ENCODE data around the gene OSR1. TPM values are rescaled to one million over a fixed set of nuclear protein-coding genes. Genes with fewer than 3 reads are reported as not detected.
A peak's percentile ranks its signal among the peaks of the same experiment; 100 is the strongest.
"Not testable (repeated sequence)": the region's sequence is repeated elsewhere in the genome, so short reads cannot be mapped to it uniquely, and the experiment has no call there.

Gene OSR1
- 0.04 TPM for polyA plus RNA-seq (2013, experiment 1 of 2)
- 0.08 TPM for polyA plus RNA-seq (2013, experiment 2 of 2)

DNA sequence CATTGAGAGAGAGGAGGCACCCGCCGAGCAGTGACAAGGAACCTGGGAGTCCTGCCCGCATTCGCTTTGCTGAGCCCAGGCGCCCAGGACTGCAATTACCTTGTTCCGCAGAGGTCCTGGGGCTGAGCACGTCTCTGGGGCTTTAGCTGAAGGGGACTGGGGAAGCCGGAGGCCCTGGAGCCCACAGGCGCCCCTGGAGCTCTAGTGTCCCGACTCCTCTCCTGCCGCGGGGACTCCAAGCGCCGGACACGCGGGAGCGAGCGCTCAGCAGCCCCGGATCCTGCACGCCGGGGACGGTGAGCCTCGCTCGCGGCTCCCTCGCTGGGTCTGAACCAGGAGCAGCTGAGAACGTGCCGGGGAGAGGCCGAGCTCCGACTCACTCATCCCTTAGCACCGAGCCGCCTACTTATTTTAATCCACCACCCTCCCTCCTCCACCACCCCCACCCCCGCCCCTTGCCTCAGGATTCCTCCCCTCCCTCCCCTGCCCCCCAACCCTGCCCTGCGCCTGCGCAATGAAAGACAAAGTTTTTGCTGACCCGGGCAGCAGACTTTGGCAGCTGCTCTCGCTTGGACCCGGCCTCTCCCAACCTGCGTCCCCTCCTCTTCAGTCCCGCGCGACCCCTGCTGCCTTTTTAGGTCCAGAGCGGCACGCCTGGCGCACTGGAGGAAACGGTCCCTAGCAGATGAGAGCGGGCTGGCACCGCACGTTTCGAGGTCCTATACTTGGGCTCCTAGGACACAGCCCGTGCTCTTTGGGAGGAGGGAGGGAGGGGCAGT is at the start of gene OSR1:
OSR1 (minus strand) TSS at position 382 of the 779 bp plus-strand sequence. CDS start 4,818 bp downstream, outside the sequence.
- Histone ChIP-seq H2BK15ac (replicated peaks; ENCODE audit: low read depth) (no peak within 1 kb of the TSS), H2BK5ac (ENCODE audit: low read length) (no peak within 1 kb of the TSS), H3K18ac (ENCODE audit: low read length) (no peak within 1 kb of the TSS), H4K8ac (ENCODE audit: low read depth, low read length) (no peak within 1 kb of the TSS), H3K36me3 (ENCODE audit: control insufficient read depth, insufficient read depth, low read length) (no peaks in the 10 kb centered on the region), H3K4me1 (ENCODE audit: control insufficient read depth, low read depth, low read length) (peaks cover 7% of the 10 kb centered on the region), H3K79me2 (ENCODE audit: control insufficient read depth, insufficient read depth, low read length) (no peaks in the 10 kb centered on the region), H3K4me2 (ENCODE audit: low read length) (peak within 1 kb of the TSS; percentile 67), H3K56ac (ENCODE audit: low read length) (peak within 1 kb of the TSS; percentile 51), H2AK5ac (ENCODE audit: low read length) (no peak within 1 kb of the TSS), H3K4ac (ENCODE audit: low read depth, low read length) (no peak within 1 kb of the TSS), H3K79me1 (ENCODE audit: low read length) (no peaks in the 10 kb centered on the region), H4K5ac (ENCODE audit: low read length) (no peak within 1 kb of the TSS), H3K27ac (ENCODE audit: low read depth, low read length) (no peak within 1 kb of the TSS), H3K27me3 (ENCODE audit: insufficient read depth, low read length, poor library complexity) (peaks cover 90% of the 10 kb centered on the region), H3K23ac (ENCODE audit: low read length) (peak within 1 kb of the TSS; percentile 85), H2BK120ac (ENCODE audit: low read depth, low read length) (no peak within 1 kb of the TSS), H3K4me3 (ENCODE audit: low read length) (no peak within 1 kb of the TSS), H3K9ac (ENCODE audit: low read length) (peak within 1 kb of the TSS; percentile 41)
- WGBS (ENCODE audit: extremely low coverage, insufficient coverage, low lambda C conversion rate): no CpG with 5 or more reads among the region's 51 CpGs
- peak; percentile 78 for DNase-seq

DNA sequence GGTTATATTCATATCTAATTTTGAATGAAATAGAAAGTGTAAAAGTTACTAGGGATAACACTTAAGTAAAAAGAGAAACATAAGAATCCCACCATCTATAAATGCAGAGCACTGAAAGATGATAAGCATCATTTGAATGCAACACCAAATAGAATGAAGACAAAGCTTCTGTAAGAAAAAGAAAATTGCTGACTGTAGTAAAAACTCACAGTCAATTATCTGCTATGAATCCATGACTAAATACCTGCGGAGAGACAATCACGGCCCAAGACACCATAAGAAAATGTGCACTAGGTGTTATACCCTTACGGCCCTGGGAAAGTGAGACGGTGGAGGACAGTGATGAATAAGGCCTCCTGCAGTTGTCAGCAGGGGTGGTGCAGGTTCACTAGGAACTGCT is 45.4 kb upstream of the OSR1 start:
- H3K9ac ChIP-seq (ENCODE audit: low read length): no peak overlapping the region
- no peak overlapping the region for H3K56ac ChIP-seq (ENCODE audit: low read length)
- DNase-seq: no peak
- H2BK120ac ChIP-seq (ENCODE audit: low read depth, low read length): peak overlapping the region; percentile 21
- WGBS (ENCODE audit: extremely low coverage, insufficient coverage, low lambda C conversion rate): no CpG with 5 or more reads among the region's 4 CpGs
- no peak overlapping the region for H3K4me3 ChIP-seq (ENCODE audit: low read length)
- peaks cover 3% of the 10 kb centered on the region for H3K4me1 ChIP-seq (ENCODE audit: control insufficient read depth, low read depth, low read length)
- no peaks in the 10 kb centered on the region for H3K79me2 ChIP-seq (ENCODE audit: control insufficient read depth, insufficient read depth, low read length)
- no peak overlapping the region for H4K8ac ChIP-seq (ENCODE audit: low read depth, low read length)
- no peak overlapping the region for H3K4me2 ChIP-seq (ENCODE audit: low read length)
- no peak overlapping the region for H3K18ac ChIP-seq (ENCODE audit: low read length)
- H2AK5ac ChIP-seq (ENCODE audit: low read length): no peak overlapping the region
- no peak overlapping the region for H4K5ac ChIP-seq (ENCODE audit: low read length)
- no peaks in the 10 kb centered on the region for H3K27me3 ChIP-seq (ENCODE audit: insufficient read depth, low read length, poor library complexity)
- no peaks in the 10 kb centered on the region for H3K79me1 ChIP-seq (ENCODE audit: low read length)
- no peak overlapping the region for H2BK5ac ChIP-seq (ENCODE audit: low read length)
- H3K4ac ChIP-seq (ENCODE audit: low read depth, low read length): no peak overlapping the region
- H3K27ac ChIP-seq (ENCODE audit: low read depth, low read length): no peak overlapping the region
- H2BK15ac ChIP-seq (replicated peaks; ENCODE audit: low read depth): no peak overlapping the region
- no peak overlapping the region for H3K23ac ChIP-seq (ENCODE audit: low read length)
- H3K36me3 ChIP-seq (ENCODE audit: control insufficient read depth, insufficient read depth, low read length): no peaks in the 10 kb centered on the region

DNA sequence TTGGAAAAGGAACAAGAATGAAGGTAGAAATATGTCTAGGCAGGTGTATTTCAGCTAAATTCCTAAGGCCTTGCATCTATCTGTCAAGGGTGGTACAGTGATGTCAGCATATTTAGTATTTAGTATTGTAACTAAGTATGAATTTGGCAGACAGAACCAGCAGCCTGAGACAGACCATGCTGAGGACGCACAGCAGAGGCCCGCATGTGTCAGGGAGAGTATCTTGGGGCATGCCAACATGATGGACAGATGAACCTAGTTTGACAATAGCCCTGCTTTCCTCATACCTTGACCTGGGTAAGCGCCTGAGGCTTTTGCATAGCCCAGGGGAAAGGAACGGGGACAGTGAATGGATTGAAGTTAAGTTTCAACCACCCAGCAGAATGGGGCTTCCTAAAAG is 33.8 kb upstream of the OSR1 start:
- H3K9ac ChIP-seq (ENCODE audit: low read length): no peak overlapping the region
- DNase-seq: no peak
- H3K18ac ChIP-seq (ENCODE audit: low read length): no peak overlapping the region
- no peak overlapping the region for H3K4ac ChIP-seq (ENCODE audit: low read depth, low read length)
- no peak overlapping the region for H2BK5ac ChIP-seq (ENCODE audit: low read length)
- H3K27me3 ChIP-seq (ENCODE audit: insufficient read depth, low read length, poor library complexity): no peaks in the 10 kb centered on the region
- no peak overlapping the region for H3K56ac ChIP-seq (ENCODE audit: low read length)
- no peak overlapping the region for H3K4me3 ChIP-seq (ENCODE audit: low read length)
- no peak overlapping the region for H4K8ac ChIP-seq (ENCODE audit: low read depth, low read length)
- no peaks in the 10 kb centered on the region for H3K36me3 ChIP-seq (ENCODE audit: control insufficient read depth, insufficient read depth, low read length)
- H4K5ac ChIP-seq (ENCODE audit: low read length): no peak overlapping the region
- H2AK5ac ChIP-seq (ENCODE audit: low read length): no peak overlapping the region
- H2BK120ac ChIP-seq (ENCODE audit: low read depth, low read length): no peak overlapping the region
- no peak overlapping the region for H3K4me2 ChIP-seq (ENCODE audit: low read length)
- WGBS (ENCODE audit: extremely low coverage, insufficient coverage, low lambda C conversion rate): no CpG with 5 or more reads among the region's 4 CpGs
- H2BK15ac ChIP-seq (replicated peaks; ENCODE audit: low read depth): no peak overlapping the region
- H3K4me1 ChIP-seq (ENCODE audit: control insufficient read depth, low read depth, low read length): no peaks in the 10 kb centered on the region
- H3K79me1 ChIP-seq (ENCODE audit: low read length): no peaks in the 10 kb centered on the region
- no peaks in the 10 kb centered on the region for H3K79me2 ChIP-seq (ENCODE audit: control insufficient read depth, insufficient read depth, low read length)
- no peak overlapping the region for H3K27ac ChIP-seq (ENCODE audit: low read depth, low read length)
- no peak overlapping the region for H3K23ac ChIP-seq (ENCODE audit: low read length)

GRCh38 chr2:19389469-19389868 is 31.0 kb upstream of the OSR1 start:
- not testable (repeated sequence) for H3K18ac ChIP-seq (ENCODE audit: low read length)
- no CpG with 5 or more reads among the region's 7 CpGs for WGBS (ENCODE audit: extremely low coverage, insufficient coverage, low lambda C conversion rate)

DNA sequence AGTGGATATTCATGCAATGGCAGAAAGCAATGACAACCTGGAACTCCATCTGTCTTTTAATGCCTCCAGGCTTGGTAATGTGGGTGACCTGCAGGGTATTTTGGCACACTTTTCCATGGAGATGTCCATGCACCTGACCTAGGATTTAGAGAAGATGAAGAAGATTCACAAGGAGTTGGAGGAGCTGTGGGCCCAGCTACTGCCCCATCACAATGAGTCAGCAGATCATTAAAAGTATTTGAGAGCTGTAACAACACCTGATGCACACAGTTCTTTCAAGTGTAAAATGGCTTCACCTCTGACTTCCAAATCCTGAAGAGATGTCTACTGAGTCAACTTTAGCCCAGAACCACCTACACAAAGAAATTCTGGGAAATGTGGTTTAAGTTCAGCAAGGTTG is 22.1 kb upstream of the OSR1 start:
- H3K4ac ChIP-seq (ENCODE audit: low read depth, low read length): no peak overlapping the region
- no peak overlapping the region for H3K56ac ChIP-seq (ENCODE audit: low read length)
- no peak overlapping the region for H4K8ac ChIP-seq (ENCODE audit: low read depth, low read length)
- no peaks in the 10 kb centered on the region for H3K79me1 ChIP-seq (ENCODE audit: low read length)
- no peak overlapping the region for H2BK5ac ChIP-seq (ENCODE audit: low read length)
- no peak overlapping the region for H3K27ac ChIP-seq (ENCODE audit: low read depth, low read length)
- no peaks in the 10 kb centered on the region for H3K36me3 ChIP-seq (ENCODE audit: control insufficient read depth, insufficient read depth, low read length)
- H2BK120ac ChIP-seq (ENCODE audit: low read depth, low read length): no peak overlapping the region
- H3K23ac ChIP-seq (ENCODE audit: low read length): no peak overlapping the region
- no peaks in the 10 kb centered on the region for H3K27me3 ChIP-seq (ENCODE audit: insufficient read depth, low read length, poor library complexity)
- H3K9ac ChIP-seq (ENCODE audit: low read length): no peak overlapping the region
- no peak for DNase-seq
- no peak overlapping the region for H3K4me3 ChIP-seq (ENCODE audit: low read length)
- H2AK5ac ChIP-seq (ENCODE audit: low read length): no peak overlapping the region
- H3K79me2 ChIP-seq (ENCODE audit: control insufficient read depth, insufficient read depth, low read length): no peaks in the 10 kb centered on the region
- H3K4me1 ChIP-seq (ENCODE audit: control insufficient read depth, low read depth, low read length): no peaks in the 10 kb centered on the region
- H3K18ac ChIP-seq (ENCODE audit: low read length): no peak overlapping the region
- H2BK15ac ChIP-seq (replicated peaks; ENCODE audit: low read depth): no peak overlapping the region
- no peak overlapping the region for H3K4me2 ChIP-seq (ENCODE audit: low read length)
- H4K5ac ChIP-seq (ENCODE audit: low read length): no peak overlapping the region

More at GRCh38 chr2:19389469-19389868, 31.0 kb upstream of the OSR1 start:
- not testable (repeated sequence) for H3K79me1 ChIP-seq (ENCODE audit: low read length); H3K56ac ChIP-seq (ENCODE audit: low read length); H4K8ac ChIP-seq (ENCODE audit: low read depth, low read length); H3K9ac ChIP-seq (ENCODE audit: low read length); H2BK15ac ChIP-seq (replicated peaks; ENCODE audit: low read depth); H3K4me3 ChIP-seq (ENCODE audit: low read length); H4K5ac ChIP-seq (ENCODE audit: low read length); H3K27ac ChIP-seq (ENCODE audit: low read depth, low read length); H3K36me3 ChIP-seq (ENCODE audit: control insufficient read depth, insufficient read depth, low read length); H3K4me1 ChIP-seq (ENCODE audit: control insufficient read depth, low read depth, low read length); H2AK5ac ChIP-seq (ENCODE audit: low read length); H3K27me3 ChIP-seq (ENCODE audit: insufficient read depth, low read length, poor library complexity); H3K79me2 ChIP-seq (ENCODE audit: control insufficient read depth, insufficient read depth, low read length); H2BK120ac ChIP-seq (ENCODE audit: low read depth, low read length); H3K4me2 ChIP-seq (ENCODE audit: low read length); H3K23ac ChIP-seq (ENCODE audit: low read length); H3K4ac ChIP-seq (ENCODE audit: low read depth, low read length); DNase-seq; H2BK5ac ChIP-seq (ENCODE audit: low read length)

DNA sequence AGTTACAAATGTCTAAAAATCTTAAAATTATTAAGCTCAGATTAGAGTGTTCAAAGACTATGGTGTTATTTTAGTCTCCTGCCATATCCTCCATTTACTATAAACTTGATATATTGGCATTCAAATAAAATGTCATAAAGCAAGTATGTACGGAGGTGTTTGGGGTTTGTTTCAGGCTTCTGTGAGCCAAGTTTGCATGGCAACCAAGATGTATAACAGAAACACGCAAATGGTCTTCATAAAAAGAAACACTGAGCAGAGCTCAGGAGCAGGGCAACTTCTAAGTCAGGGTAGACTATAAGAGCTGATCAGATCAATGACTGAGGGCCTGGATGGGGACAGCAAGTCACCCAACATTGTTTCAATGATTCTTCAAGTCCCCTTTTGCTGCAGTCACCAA is 20.5 kb upstream of the OSR1 start:
- Histone ChIP-seq H3K4me3 (ENCODE audit: low read length) (no peak overlapping the region), H3K9ac (ENCODE audit: low read length) (no peak overlapping the region), H3K18ac (ENCODE audit: low read length) (no peak overlapping the region), H2BK15ac (replicated peaks; ENCODE audit: low read depth) (no peak overlapping the region), H4K5ac (ENCODE audit: low read length) (no peak overlapping the region), H3K4me1 (ENCODE audit: control insufficient read depth, low read depth, low read length) (no peaks in the 10 kb centered on the region), H3K27me3 (ENCODE audit: insufficient read depth, low read length, poor library complexity) (no peaks in the 10 kb centered on the region), H4K8ac (ENCODE audit: low read depth, low read length) (no peak overlapping the region), H3K79me2 (ENCODE audit: control insufficient read depth, insufficient read depth, low read length) (no peaks in the 10 kb centered on the region), H3K4me2 (ENCODE audit: low read length) (no peak overlapping the region), H2BK120ac (ENCODE audit: low read depth, low read length) (no peak overlapping the region), H3K36me3 (ENCODE audit: control insufficient read depth, insufficient read depth, low read length) (no peaks in the 10 kb centered on the region), H3K56ac (ENCODE audit: low read length) (no peak overlapping the region), H3K4ac (ENCODE audit: low read depth, low read length) (no peak overlapping the region), H3K23ac (ENCODE audit: low read length) (no peak overlapping the region), H2AK5ac (ENCODE audit: low read length) (no peak overlapping the region), H3K79me1 (ENCODE audit: low read length) (no peaks in the 10 kb centered on the region), H2BK5ac (ENCODE audit: low read length) (no peak overlapping the region), H3K27ac (ENCODE audit: low read depth, low read length) (no peak overlapping the region)
- DNase-seq: no peak
- no CpG with 5 or more reads among the region's 2 CpGs for WGBS (ENCODE audit: extremely low coverage, insufficient coverage, low lambda C conversion rate)

Measured in mesendoderm (in vitro differentiated cells).